Stimulated activated CD4-positive, alpha-beta T cell treated with anti-CD3 and anti-CD28 coated beads, Interleukin-12 subunit alpha, Interleukin-12 subunit beta, amount 100 ng/mL, for 24 hours (primary cell): ENCODE measurements around the gene COL11A2.

Source experiments
- DNase-seq, 2 experiments: peaks; one replicate each; pipeline ENCODE4 v3.0.0-alpha.2; 2020; ENCODE audit warnings: low read depth in 2 of 2

Gene COL11A2

DNA sequence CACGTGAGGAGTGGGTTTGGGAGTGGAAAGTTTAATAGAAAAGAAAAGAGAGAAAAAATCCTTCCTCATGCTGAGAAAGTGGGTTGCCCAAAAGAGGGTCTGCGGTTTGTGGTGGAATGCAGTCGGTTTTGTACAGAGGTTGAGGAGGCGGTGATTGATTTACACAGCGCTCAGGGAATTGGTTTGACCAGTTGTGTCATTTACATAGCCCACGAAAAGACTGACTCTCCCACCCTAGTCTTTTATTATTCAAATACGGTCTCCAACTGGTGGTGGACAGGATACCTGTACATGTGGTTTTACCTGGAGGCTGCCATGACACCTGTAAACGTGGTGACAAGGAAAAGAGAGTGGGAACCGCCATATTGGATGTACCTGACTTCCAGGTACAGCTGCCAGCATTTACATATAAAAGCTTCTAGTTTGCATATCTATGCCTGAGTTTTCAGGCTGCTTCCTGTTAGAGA, 74.4 kb downstream of the COL11A2 start:
- no peak for DNase-seq

DNA sequence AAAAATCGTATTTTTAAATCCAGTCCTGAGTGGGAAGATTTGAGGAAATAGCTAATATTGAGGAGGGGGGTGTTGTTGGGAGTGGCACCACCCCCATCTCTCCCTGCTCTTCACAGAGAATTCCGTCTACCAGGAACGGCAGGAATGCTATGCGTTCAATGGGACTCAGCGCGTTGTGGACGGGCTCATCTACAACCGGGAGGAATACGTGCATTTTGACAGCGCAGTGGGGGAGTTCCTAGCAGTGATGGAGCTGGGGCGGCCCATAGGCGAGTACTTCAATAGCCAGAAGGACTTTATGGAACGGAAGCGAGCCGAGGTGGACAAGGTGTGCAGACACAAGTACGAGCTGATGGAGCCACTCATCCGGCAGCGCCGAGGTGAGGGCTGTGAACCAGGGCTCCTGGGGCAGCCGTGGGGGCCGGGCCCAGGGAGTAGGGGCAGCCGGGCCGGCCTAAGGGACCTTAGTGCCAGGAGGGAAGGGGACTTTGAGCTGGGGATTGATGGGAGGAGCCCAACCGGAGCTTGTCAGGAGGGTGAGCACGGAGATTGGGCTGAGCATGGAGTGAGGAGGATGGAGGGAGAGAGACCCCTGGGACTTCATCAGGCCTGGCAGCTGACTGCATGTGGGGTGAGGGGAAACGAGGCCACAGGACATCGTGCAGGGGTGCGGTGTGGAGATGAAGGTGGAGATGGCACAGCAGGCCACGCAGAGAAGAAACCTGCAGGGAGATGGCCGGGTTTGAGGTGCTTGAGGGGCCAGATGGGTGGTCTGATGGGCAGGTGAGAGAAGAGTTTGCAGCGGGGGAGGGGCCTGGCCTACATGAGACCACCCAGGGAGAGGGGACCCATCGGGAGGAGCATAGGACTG, 75.2 kb downstream of the COL11A2 start:
- DNase-seq, result no peak

DNA sequence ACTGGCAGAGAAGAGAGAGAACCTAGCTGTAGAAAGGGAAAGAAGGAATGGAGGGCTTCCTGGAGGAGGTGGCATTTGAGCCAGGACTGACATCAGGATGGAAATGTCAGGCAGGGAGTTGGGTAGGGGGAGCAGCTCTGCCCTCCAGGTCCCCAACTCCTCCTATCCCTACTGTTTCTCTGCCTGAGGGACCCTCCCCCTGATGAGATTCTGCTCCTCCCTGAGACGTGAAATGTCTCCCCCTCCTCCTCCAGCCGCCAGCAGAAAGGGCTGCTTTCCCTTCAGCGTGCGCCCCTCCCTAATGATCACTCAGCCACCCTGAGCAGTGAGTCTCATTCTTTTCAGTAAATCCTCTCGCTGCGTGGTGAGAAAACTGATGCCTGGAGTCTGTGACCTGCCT, 75.8 kb downstream of the COL11A2 start:
- DNase-seq, result no peak

DNA sequence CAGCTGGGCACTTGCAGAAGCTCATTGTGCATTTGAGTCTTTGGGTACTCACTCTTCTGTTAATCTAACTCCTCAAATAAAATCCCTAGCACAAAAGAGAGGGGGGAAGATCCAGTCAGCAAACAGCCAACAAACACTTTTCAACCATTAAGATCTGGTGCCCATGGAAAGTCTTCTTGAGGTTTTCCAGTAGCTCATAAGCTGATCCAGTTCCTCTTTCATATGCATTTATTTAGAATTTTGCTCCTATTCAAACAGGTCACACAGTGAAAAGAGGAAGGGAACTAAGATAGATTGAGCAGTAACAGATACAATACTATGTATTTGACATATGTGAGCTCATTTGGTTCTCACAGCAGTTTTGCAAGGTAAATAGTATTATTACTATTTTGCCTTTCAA, 77.9 kb downstream of the COL11A2 start:
- DNase-seq, result no peak

DNA sequence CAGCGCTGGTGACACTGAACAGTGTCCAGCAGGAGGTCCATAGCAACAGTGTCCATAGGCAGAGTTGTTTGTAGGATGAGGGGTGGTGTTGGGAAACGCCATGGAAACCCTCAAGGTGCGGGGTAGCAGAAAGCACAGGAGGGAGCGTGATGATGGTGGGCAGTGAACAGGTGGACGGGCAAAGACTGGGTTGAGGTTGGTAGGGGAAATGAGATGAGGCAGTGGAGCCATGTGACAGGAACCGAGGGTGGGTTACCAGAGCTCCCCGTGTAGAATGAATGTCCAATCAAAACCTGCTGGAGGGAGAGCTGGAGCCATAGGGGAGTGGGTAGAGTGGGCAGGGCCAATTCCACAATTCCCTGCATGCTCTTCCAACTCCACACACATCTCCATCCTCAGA, 78.5 kb downstream of the COL11A2 start:
- DNase-seq, result no peak
